ENCODE results near the gene OR10G8. TPM values are rescaled to one million over a fixed set of nuclear protein-coding genes. Genes with fewer than 3 reads are reported as not detected.

The OR10G8 gene
- total RNA-seq, 1 experiment from 2014 or later: not detected

- H3K23me2 ChIP-seq (ENCODE audit: insufficient read length, low read depth, low read length, poor library complexity, severe bottlenecking): no peaks in the 10 kb centered on the region
- H3K79me2 ChIP-seq (ENCODE audit: insufficient read depth, low read length): no peaks in the 10 kb centered on the region
- H3K9ac ChIP-seq (ENCODE audit: extremely low read depth, insufficient read length, low read length): no peak overlapping the region
- WGBS (ENCODE audit: extremely low coverage, insufficient read length, low lambda C conversion rate): no CpG with 5 or more reads among the region's 8 CpGs
- H2BK12ac ChIP-seq (ENCODE audit: insufficient read length, low read depth, low read length): no peak overlapping the region
- no peak overlapping the region for H2BK20ac ChIP-seq (ENCODE audit: low read depth, low read length, poor library complexity, severe bottlenecking)
- H3K23ac ChIP-seq (ENCODE audit: insufficient read length, low read depth, low read length): no peak overlapping the region
- no peak overlapping the region for H2BK15ac ChIP-seq (ENCODE audit: low read depth, low read length)
- no peak overlapping the region for H3T11ph ChIP-seq (ENCODE audit: low read length)
- H3K9me3 Mint-ChIP-seq: no peaks in the 10 kb centered on the region
- H3K79me1 ChIP-seq (ENCODE audit: insufficient read depth, low read depth, low read length, poor library complexity, severe bottlenecking): no peaks in the 10 kb centered on the region
- no peaks in the 10 kb centered on the region for H3K27me3 ChIP-seq (ENCODE audit: insufficient read depth, low read length)
- no peak overlapping the region for H4K91ac ChIP-seq (ENCODE audit: insufficient read length, low read depth, low read length)
- H3K4me1 Mint-ChIP-seq: peaks cover 15 to 17% of the 10 kb centered on the region in 2 experiments
- H3K27ac ChIP-seq (ENCODE audit: insufficient read length, low read depth, low read length): no peak overlapping the region
- H3K18ac ChIP-seq (ENCODE audit: insufficient read length, low read depth, low read length): no peak overlapping the region
- TF ChIP-seq CTCF (conservative IDR thresholded peaks at IDR 0.05): peak; percentile 87
- no peak overlapping the region for H3K4me3 Mint-ChIP-seq
- no peak overlapping the region for H3K4me2 ChIP-seq (ENCODE audit: insufficient read depth, insufficient read length, low read length)
- peak; percentile 76 for DNase-seq
- H2BK5ac ChIP-seq (ENCODE audit: insufficient read length, low read length): no peak overlapping the region
- H3K27ac Mint-ChIP-seq: no peak overlapping the region
- no peaks in the 10 kb centered on the region for H4K20me1 ChIP-seq (ENCODE audit: control insufficient read depth, insufficient read depth, insufficient read length)
- H3K9me3 ChIP-seq (ENCODE audit: control insufficient read depth, low read depth, low read length): no peaks in the 10 kb centered on the region
- H4K5ac ChIP-seq (ENCODE audit: insufficient read length, low read depth, low read length): no peak overlapping the region
- H3K4ac ChIP-seq (ENCODE audit: low read depth, low read length): no peak overlapping the region
- no peak overlapping the region for H3K14ac ChIP-seq (ENCODE audit: insufficient read depth, low read length)
- no peak overlapping the region for H2AFZ ChIP-seq (ENCODE audit: low read length)
- no peak overlapping the region for H3K56ac ChIP-seq (ENCODE audit: insufficient read length, low read depth, low read length)
- H4K8ac ChIP-seq (replicated peaks; ENCODE audit: insufficient read length, low read depth, low read length): no peak overlapping the region
- H2AK5ac ChIP-seq (ENCODE audit: insufficient read length, low read length): no peak overlapping the region
- peaks cover 2% of the 10 kb centered on the region; the same call in 1 of the 2 replicates for H3K27me3 Mint-ChIP-seq (ENCODE audit: low read depth)
- H3K4me1 ChIP-seq (ENCODE audit: insufficient read depth, low read length): no peaks in the 10 kb centered on the region
- H2BK120ac ChIP-seq (ENCODE audit: low read depth, low read length, poor library complexity, severe bottlenecking): no peak overlapping the region
- H3K36me3 Mint-ChIP-seq (ENCODE audit: insufficient read depth in 1 of 3, low read depth in 3 of 3): no peaks in the 10 kb centered on the region
Measured at GRCh38 chr11:124070915-124071622, 44.5 kb downstream of the OR10G8 start.
